PC-3 (cell line): Measurements from ENCODE around the gene DLG4. TPM values are rescaled to one million over a fixed set of nuclear protein-coding genes. Genes with fewer than 3 reads are reported as not detected.
A peak's percentile ranks its signal among the peaks of the same experiment; 100 is the strongest.

Experiments used
- ATAC-seq: fragments of 200-7000 bp; cut with Tn5 transposase; 2 replicates; pipeline ENCODE4 v1.9.1; 2020; ENCODE audit warnings: mild to moderate bottlenecking, moderate library complexity
- BruUV-seq: library from RNA; stranded (reverse); fragments of 400-500 nt; replicated peaks from 2 replicates; lab custom pipeline; 2021; lab: Mats Ljungman, UMichigan
- CTCF ChIA-PET: fragments of 300-600 bp; sonication (Branson Sonifier 250); formaldehyde crosslinking; loops from one replicate; lab custom pipeline; 2022; ENCODE audit warnings: antibody characterized with exemption; lab: Charles Lee
- POLR2A ChIA-PET: fragments of 300-600 bp; sonication (Branson Sonifier 250); formaldehyde crosslinking; loops from one replicate; lab custom pipeline; 2022; ENCODE audit warnings: antibody characterized with exemption; ENCODE audit not compliant: unreplicated experiment; lab: Charles Lee
- DNase-seq: peaks from one replicate; pipeline ENCODE4 v3.0.0-alpha.2; 2015
- H2AFZ ChIP-seq: fragments of 300-600 bp; sonication (generic); 2 replicates; pipeline ENCODE4 v1.6.0; 2016; ENCODE audit warnings: antibody characterized with exemption, low read length
- H3F3A ChIP-seq: fragments of 300-600 bp; sonication (generic); one replicate; pipeline ENCODE4 v1.6.0; 2017; ENCODE audit warnings: antibody characterized with exemption, low read length, control low read depth, mild to moderate bottlenecking; ENCODE audit not compliant: unreplicated experiment
- H3K27ac ChIP-seq: fragments of 300-600 bp; sonication (generic); 2 replicates; pipeline ENCODE4 v1.5.1; 2016; ENCODE audit warnings: mild to moderate bottlenecking, low read length
- H3K27me3 ChIP-seq: fragments of 300-600 bp; sonication (generic); 2 replicates; pipeline ENCODE4 v1.6.1; 2016; ENCODE audit warnings: low read length, mixed read lengths
- H3K36me3 ChIP-seq: fragments of 300-600 bp; sonication (generic); 2 replicates; pipeline ENCODE4 v1.6.1; 2016; ENCODE audit warnings: low read depth, mixed run types, low read length, mixed read lengths
- H3K4me1 ChIP-seq: fragments of 300-600 bp; sonication (generic); 2 replicates; pipeline ENCODE4 v1.5.1; 2016; ENCODE audit warnings: low read length; ENCODE audit not compliant: insufficient read depth
- H3K4me2 ChIP-seq: fragments of 300-600 bp; sonication (generic); 2 replicates; pipeline ENCODE4 v1.6.0; 2016; ENCODE audit warnings: low read length
- H3K4me3 ChIP-seq: fragments of 300-600 bp; sonication (generic); 2 replicates; pipeline ENCODE4 v1.5.1; 2016; ENCODE audit warnings: mild to moderate bottlenecking, low read length, mixed read lengths
- H3K79me2 ChIP-seq: fragments of 300-600 bp; sonication (generic); 2 replicates; pipeline ENCODE4 v1.6.1; 2017; ENCODE audit warnings: low read length, mixed read lengths
- H3K9ac ChIP-seq: fragments of 300-600 bp; sonication (generic); 2 replicates; pipeline ENCODE4 v1.6.0; 2016; ENCODE audit warnings: mild to moderate bottlenecking, low read length
- H3K9me2 ChIP-seq: fragments of 300-600 bp; sonication (generic); replicated peaks from 2 replicates; pipeline ENCODE4 v1.6.1; 2016; ENCODE audit warnings: mixed run types, low read length, mixed read lengths
- H3K9me3 ChIP-seq: fragments of 300-600 bp; sonication (generic); 2 replicates; pipeline ENCODE4 v1.6.1; 2016; ENCODE audit warnings: low read length, mixed read lengths
- H4K20me1 ChIP-seq: fragments of 300-600 bp; sonication (generic); 2 replicates; pipeline ENCODE4 v1.6.1; 2016; ENCODE audit warnings: low read length, mixed read lengths
- CTCF ChIP-seq: fragments of 300-600 bp; sonication (generic); conservative IDR thresholded peaks from 2 replicates; pipeline ENCODE4 v1.5.1; 2017; ENCODE audit warnings: antibody characterized with exemption, low read depth, mild to moderate bottlenecking, low read length
- EZH2 ChIP-seq: fragments of 300-600 bp; sonication (generic); IDR thresholded peaks from one replicate; pipeline ENCODE4 v1.6.1; 2017; ENCODE audit warnings: antibody characterized with exemption, mild to moderate bottlenecking, low read length; ENCODE audit not compliant: unreplicated experiment
- EZH2phosphoT487 ChIP-seq: fragments of 300-600 bp; sonication (generic); IDR thresholded peaks from 2 replicates; pipeline ENCODE4 v1.6.1; 2018; ENCODE audit warnings: mild to moderate bottlenecking, antibody characterized with exemption, low read length, borderline replicate concordance
- intact Hi-C: fragments of 100-400 bp; cut with micrococcal nuclease; formaldehyde crosslinking; loops from 2 replicates; pipeline ENCODE4 v1.9.0; 2023
- microRNA-seq: library from miRNA; unstranded; fragments of <30 nt; microRNA quantifications from one replicate; pipeline ENCODE4 v1.1.0, GENCODE V29; 2020; ENCODE audit not compliant: unreplicated experiment
- total RNA-seq: library from RNA; depleted of rRNA; stranded (reverse); fragments of >200 nt; gene quantifications from 2 replicates; pipeline ENCODE4 v1.2.3, GENCODE V29; 2014; rRNA removed

DLG4 gene
- total RNA-seq, 1 experiment from 2014 or later = 6.5 TPM

DNA sequence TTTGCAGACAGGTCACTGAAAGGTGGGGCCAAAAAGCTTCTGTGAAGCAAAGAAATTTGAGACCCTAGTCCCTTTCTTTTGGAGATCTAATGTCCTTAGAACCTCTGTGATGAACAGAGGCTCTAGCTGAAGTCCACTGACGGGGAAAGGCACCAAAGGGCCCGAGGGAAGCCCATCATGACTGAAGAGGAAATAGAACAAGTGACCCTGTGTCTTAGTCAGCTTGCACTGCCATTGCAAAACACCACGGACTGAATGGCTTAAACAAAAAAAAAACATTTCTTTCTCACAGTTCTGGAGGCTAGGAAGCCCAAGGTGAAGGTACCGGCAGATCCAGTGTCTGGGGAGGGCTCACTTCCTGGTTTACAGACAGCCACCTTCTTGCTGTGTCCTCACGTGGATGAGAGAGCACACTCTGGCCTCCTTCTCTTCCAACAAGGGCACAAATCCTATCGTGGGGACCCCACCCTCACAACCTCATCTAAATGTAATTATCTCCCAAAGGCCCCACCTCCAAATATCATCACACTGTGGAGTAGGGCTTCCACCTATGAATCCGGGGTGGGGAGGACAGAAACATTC, 80.7 kb downstream of the DLG4 start:
- Histone ChIP-seq H4K20me1 (no peaks in the 10 kb centered on the region), H3F3A (no peaks in the 10 kb centered on the region), H3K9me3 (no peaks in the 10 kb centered on the region), H3K4me1 (peaks cover 21% of the 10 kb centered on the region), H3K9me2 (no peaks in the 10 kb centered on the region), H3K79me2 (no peaks in the 10 kb centered on the region), H3K4me3 (no peak overlapping the region), H3K4me2 (no peak overlapping the region), H3K27me3 (no peaks in the 10 kb centered on the region), H3K36me3 (no peaks in the 10 kb centered on the region), H3K27ac (no peak overlapping the region), H3K9ac (no peak overlapping the region), H2AFZ (peak overlapping the region; percentile 45; the same call in 1 of the 2 replicates)
- no peak for TF ChIP-seq CTCF
- TF ChIP-seq EZH2phosphoT487 = no peak
- no peak for TF ChIP-seq EZH2
- ATAC-seq (no peak), DNase-seq (peak; percentile 8)
- intact Hi-C loops = no loop called here
- ChIA-PET POLR2A (no interaction called here), CTCF (interaction anchor here (0.5 kb wide), 1 partner anchor 26 kb away, joined by 3 read pairs; no protein-coding TSS in a partner anchor)
- no TSS peak for BruUV-seq

- TF ChIP-seq CTCF (no peak), EZH2phosphoT487 (no peak), EZH2 (no peak)
- intact Hi-C loops = no loop called here
- H3K79me2 ChIP-seq = no peaks in the 10 kb centered on the region
- ATAC-seq = no peak; the same call in 1 of the 2 replicates
- no peaks in the 10 kb centered on the region for H4K20me1 ChIP-seq
- no peak overlapping the region for H3K9ac ChIP-seq
- H3K9me3 ChIP-seq = no peaks in the 10 kb centered on the region
- no peak overlapping the region for H3K27ac ChIP-seq
- no peaks in the 10 kb centered on the region for H3K9me2 ChIP-seq
- no peak overlapping the region for H3K4me3 ChIP-seq
- H3K4me1 ChIP-seq = peaks cover 21% of the 10 kb centered on the region
- no peaks in the 10 kb centered on the region for H3K27me3 ChIP-seq
- no peak overlapping the region; the same call in 1 of the 2 replicates for H3K4me2 ChIP-seq
- peak; percentile 12 for DNase-seq
- H3K36me3 ChIP-seq = no peaks in the 10 kb centered on the region
- CTCF ChIA-PET = interaction anchor here (1.3 kb wide), 1 partner anchor 91 kb away, joined by 3 read pairs; no protein-coding TSS in a partner anchor
- POLR2A ChIA-PET = no interaction called here
- H2AFZ ChIP-seq = peak overlapping the region; percentile 46
- no TSS peak for BruUV-seq
- no peaks in the 10 kb centered on the region for H3F3A ChIP-seq
Measured at GRCh38 chr17:7137171-7137943, 82.3 kb downstream of the DLG4 start.

Small RNAs within 50 kb of the gene (microRNA-seq; reads per million reads assigned to microRNA genes)
- 2,736 reads per million, percentile 88 among the genes with 10 or more reads in this experiment for gene MIR324

Other genes with a start within 250 kb of the DLG4 start
- gene ALOX12, start 223.8 kb downstream of the DLG4 start, total RNA-seq = not detected in 2 replicates
- 169 and 195 TPM in 2 replicates for gene RNASEK, start 207.2 kb downstream of the DLG4 start, total RNA-seq
- gene BCL6B, start 196.8 kb downstream of the DLG4 start, total RNA-seq = 0.12 TPM in 1 of 2 replicates, not detected in the other
- 0.62 and 1.7 TPM in 2 replicates for gene SLC16A13, start 183.8 kb downstream of the DLG4 start, total RNA-seq
- gene SLC16A11, start 175.7 kb downstream of the DLG4 start, total RNA-seq = 0.75 TPM in 1 of 2 replicates, not detected in the other
- gene CLEC10A, start 139.6 kb downstream of the DLG4 start, total RNA-seq = not detected in 2 replicates
- gene ASGR2, start 105.0 kb downstream of the DLG4 start, total RNA-seq = not detected in 2 replicates
- gene ASGR1, start 40.5 kb downstream of the DLG4 start, total RNA-seq = 0.95 and 2.2 TPM in 2 replicates
- 558 and 646 TPM in 2 replicates for gene ACADVL, start 102 bp upstream of the DLG4 start, total RNA-seq
- gene DVL2, start 14.7 kb upstream of the DLG4 start, total RNA-seq = 36.9 and 65.7 TPM in 2 replicates
- 20.8 and 32.7 TPM in 2 replicates for gene PHF23, start 19.6 kb upstream of the DLG4 start, total RNA-seq
- gene GABARAP, start 22.6 kb upstream of the DLG4 start, total RNA-seq = 88.2 and 103 TPM in 2 replicates
- gene CTDNEP1, start 31.9 kb upstream of the DLG4 start, total RNA-seq = 52.4 and 68.5 TPM in 2 replicates
- gene ELP5, start 32.4 kb upstream of the DLG4 start, total RNA-seq = 60.5 and 67.5 TPM in 2 replicates
- gene CLDN7, start 42.6 kb upstream of the DLG4 start, total RNA-seq = 147 and 180 TPM in 2 replicates
- 0.29 TPM in 1 of 2 replicates, not detected in the other for gene SLC2A4, start 61.9 kb upstream of the DLG4 start, total RNA-seq
- 1.1 and 1.4 TPM in 2 replicates for gene YBX2, start 74.8 kb upstream of the DLG4 start, total RNA-seq
- gene EIF5A, start 87.8 kb upstream of the DLG4 start, total RNA-seq = 1,140 and 1,203 TPM in 2 replicates
- 30.8 and 45.8 TPM in 2 replicates for gene GPS2, start 95.5 kb upstream of the DLG4 start, total RNA-seq
- 21.4 and 27.7 TPM in 2 replicates for gene NEURL4, start 109.5 kb upstream of the DLG4 start, total RNA-seq
- gene ACAP1, start 116.7 kb upstream of the DLG4 start, total RNA-seq = not detected in 2 replicates
- 7.0 and 7.6 TPM in 2 replicates for gene KCTD11, start 132.3 kb upstream of the DLG4 start, total RNA-seq
- gene TMEM95, start 135.3 kb upstream of the DLG4 start, total RNA-seq = not detected in 2 replicates
- gene TNK1, start 161.3 kb upstream of the DLG4 start, total RNA-seq = 10.8 and 13.5 TPM in 2 replicates
- 53.8 and 62.7 TPM in 2 replicates for gene PLSCR3, start 174.7 kb upstream of the DLG4 start, total RNA-seq
- gene TMEM256, start 184.3 kb upstream of the DLG4 start, total RNA-seq = 56.6 and 82.4 TPM in 2 replicates
- gene NLGN2, start 188.0 kb upstream of the DLG4 start, total RNA-seq = 7.4 and 12.7 TPM in 2 replicates
- gene SPEM1, start 200.5 kb upstream of the DLG4 start, total RNA-seq = not detected in 2 replicates
- not detected in 2 replicates for gene SPEM2, start 205.8 kb upstream of the DLG4 start, total RNA-seq
- gene SPEM3, start 209.0 kb upstream of the DLG4 start, total RNA-seq = not detected in 2 replicates
- gene TMEM102, start 215.6 kb upstream of the DLG4 start, total RNA-seq = 14.0 and 17.9 TPM in 2 replicates
- 0.69 and 1.0 TPM in 2 replicates for gene FGF11, start 219.7 kb upstream of the DLG4 start, total RNA-seq
- 2.1 and 2.9 TPM in 2 replicates for gene CHRNB1, start 225.2 kb upstream of the DLG4 start, total RNA-seq